ENCODE results near the gene SAMD10.
"Not testable (repeated sequence)": the region's sequence is repeated elsewhere in the genome, so short reads cannot be mapped to it uniquely, and the experiment has no call there.

The SAMD10 gene

GRCh38 chr20:63968928-63969760 lies 10.3 kb downstream of the SAMD10 start:
- no peak for DNase-seq

GRCh38 chr20:63968136-63968927 lies 11.1 kb downstream of the SAMD10 start:
- DNase-seq, result no peak

- no peak for DNase-seq
Measured at GRCh38 chr20:63967330-63968135, 11.9 kb downstream of the SAMD10 start.

GRCh38 chr20:63966944-63967322 lies 12.5 kb downstream of the SAMD10 start:
- DNase-seq, result no peak

GRCh38 chr20:63966172-63966943 lies 13.1 kb downstream of the SAMD10 start:
- no peak for DNase-seq

- no peak for DNase-seq
Measured at GRCh38 chr20:63964412-63964811, 15.0 kb downstream of the SAMD10 start.

GRCh38 chr20:63963784-63964301 lies 15.6 kb downstream of the SAMD10 start:
- no peak for DNase-seq

- no peak for DNase-seq
Measured at GRCh38 chr20:63963348-63963741, 16.1 kb downstream of the SAMD10 start.

GRCh38 chr20:63962426-63963347 lies 16.8 kb downstream of the SAMD10 start:
- DNase-seq, result no peak

- DNase-seq, result no peak
Measured at GRCh38 chr20:63961664-63962425, 17.6 kb downstream of the SAMD10 start.

- not testable (repeated sequence) for DNase-seq
Measured at GRCh38 chr20:63960654-63961621, 18.5 kb downstream of the SAMD10 start.

- DNase-seq, result no peak
Measured at GRCh38 chr20:63959699-63960075, 19.8 kb downstream of the SAMD10 start.

GRCh38 chr20:63958964-63959698 lies 20.3 kb downstream of the SAMD10 start:
- DNase-seq, result no peak

- DNase-seq, result no peak
Measured at GRCh38 chr20:63958471-63958870, 21.0 kb downstream of the SAMD10 start.

- no peak for DNase-seq
Measured at GRCh38 chr20:63957690-63958441, 21.6 kb downstream of the SAMD10 start.

- peak in 8 of 14 donors; percentile 16 to 66 (median 36) for DNase-seq
Measured at GRCh38 chr20:63957004-63957689, 22.3 kb downstream of the SAMD10 start.

- DNase-seq, result peak in 1 of 14 donors; percentile 69
Measured at GRCh38 chr20:63956664-63957003, 22.8 kb downstream of the SAMD10 start.
